HuH-7 (cell line): ENCODE measurements around the gene FAM168B.

Experiments
- DNase-seq: peaks from one replicate; pipeline ENCODE4 v3.0.0; 2011; ENCODE audit warnings: low spot score

The FAM168B gene

DNA sequence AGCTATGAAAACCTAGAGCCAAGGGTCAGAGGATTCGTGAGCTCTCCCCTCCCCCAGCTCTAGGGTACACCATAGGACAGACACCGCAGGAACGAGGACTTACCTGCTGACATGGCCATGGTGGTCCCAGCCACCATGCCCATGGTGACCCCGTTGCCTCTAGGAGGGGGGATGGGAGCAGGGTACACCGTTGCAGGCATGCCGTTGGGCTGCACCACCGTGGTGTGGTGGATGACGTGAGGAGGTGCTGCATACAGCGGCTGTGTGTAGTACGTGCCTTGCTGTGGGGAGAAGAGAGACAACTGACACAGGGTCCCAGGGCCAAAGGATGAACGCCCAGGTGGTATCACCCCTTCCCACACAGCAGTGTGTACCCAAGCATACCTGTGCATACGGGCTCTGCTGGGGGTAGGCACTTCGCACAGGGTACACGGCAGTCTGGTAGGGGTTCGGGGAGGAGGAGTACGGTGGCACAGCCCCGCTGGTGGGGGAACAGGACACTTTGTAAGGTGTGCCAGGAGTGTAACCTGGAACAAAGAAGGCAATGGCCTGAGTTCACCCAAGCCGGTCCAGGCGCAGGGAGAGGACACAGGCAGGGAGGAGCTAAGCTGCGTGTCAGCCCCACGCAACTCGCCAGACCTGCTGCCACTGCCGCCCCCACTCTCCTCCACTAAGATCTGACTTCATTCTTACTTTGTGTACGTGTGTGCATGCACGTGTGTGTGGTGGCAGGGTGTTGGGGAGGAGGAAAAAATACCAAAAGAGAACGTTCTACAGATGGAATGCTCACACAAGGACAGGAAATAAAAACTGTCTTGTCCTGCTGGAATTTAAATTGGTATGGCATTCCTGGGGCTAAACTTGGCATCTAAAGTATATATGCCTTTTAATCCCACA, 37.8 kb downstream of the FAM168B start:
- no peak for DNase-seq

DNA sequence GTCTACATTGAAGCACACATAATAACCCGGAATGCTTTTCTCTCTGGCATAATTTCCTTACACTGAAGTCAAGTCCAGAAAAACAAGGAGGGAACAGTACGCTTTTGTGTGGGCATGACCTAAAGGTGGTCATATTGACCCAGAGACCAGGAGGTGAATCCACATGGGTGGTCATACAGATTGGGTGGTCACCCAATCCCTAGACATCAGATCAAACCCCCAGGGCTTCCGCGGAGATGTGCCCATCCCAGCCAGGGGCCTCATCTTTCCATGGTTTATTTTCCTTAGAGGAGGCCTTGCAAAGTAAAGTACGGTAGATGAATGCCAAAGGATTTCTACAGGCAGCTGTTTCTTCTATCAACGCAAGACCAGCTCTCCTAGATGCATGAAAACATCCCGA, 38.8 kb downstream of the FAM168B start:
- no peak for DNase-seq

DNA sequence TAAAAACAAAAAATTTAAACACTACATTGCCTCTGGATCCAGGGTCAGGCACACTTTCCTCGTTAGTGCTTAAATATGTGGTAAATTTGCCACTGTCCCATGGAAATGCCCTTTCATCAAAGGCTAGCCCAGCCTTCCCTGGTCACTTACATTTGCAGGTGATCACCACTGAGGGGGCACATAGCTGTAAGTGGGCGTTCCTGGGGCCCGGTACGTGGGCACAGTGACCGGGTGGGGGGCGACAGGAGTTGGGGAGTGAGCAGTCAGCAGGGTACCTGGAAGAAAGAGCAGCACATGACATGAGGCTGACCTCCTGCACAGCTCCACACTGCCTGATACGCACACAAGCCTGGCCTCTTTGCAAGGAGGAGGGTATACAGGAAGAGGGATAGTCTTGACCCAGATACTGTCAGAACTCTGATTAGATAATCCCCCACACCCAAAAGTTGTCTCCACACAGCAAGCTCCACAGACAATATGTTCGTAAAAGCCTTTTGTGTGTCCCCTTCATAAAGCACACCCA, 40.5 kb downstream of the FAM168B start:
- DNase-seq, result no peak

DNA sequence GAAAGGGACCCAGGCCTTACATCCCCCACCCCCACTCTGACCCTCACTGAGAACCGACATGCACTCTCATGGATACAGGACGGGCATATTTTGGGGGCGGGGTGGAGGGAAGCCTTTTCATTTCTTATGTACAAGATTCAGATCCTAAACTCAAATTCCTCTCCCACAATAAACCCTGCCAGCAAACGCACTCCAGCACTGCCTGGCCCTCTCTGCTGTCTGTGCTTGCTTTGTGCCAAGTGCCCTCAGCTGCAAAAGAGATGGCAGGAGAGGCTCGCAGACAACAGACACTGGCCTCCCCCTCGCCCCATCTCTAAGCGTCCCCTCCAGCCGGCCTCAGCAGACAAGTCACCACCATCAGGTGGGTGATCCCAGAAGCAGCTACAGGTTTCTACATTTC, 42.4 kb downstream of the FAM168B start:
- DNase-seq, result no peak

DNA sequence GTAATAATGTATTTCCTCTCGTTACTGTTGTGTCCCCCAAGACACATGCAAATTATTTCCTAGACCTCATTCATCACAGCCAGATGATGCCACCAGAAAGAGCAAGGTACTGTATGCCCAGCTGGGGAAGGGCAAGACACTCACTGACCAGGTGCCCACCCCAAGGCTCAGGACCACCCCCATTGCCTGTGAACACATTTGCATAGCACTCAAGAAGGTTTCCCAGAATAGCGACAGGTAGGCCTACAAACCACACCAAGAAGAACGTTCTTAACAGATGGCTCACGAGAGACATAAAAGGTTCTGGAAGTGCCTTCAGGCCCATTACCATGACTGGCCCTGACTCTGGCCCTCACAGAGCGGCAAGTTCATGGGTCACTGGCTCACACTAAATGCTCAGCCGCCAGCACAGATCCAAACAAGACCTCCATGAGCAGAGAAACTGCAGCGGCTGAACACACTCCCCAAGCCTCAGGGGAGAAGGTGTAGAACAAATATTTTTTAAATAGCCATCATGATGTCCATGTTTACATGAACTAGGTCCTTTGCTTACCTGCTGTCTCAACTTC, 44.0 kb downstream of the FAM168B start:
- no peak for DNase-seq

DNA sequence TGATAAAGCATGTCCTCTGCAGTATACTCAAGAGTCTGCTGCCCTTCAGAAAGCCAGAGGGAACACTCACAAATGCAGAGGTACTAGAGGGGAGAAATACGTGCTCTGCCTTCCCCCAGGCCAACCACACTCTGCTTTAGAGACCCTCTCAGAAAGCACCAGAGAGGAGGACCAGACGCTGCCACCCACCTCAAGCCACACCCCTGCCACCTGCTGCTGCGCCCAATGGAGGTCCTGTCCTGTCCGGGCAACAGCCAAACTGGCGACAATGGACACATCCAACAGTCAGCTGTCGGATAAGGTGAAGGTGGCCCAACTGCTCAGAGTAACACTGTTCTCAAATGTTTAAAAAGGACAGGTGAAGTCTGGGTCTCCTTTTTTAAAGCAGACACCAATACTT, 44.6 kb downstream of the FAM168B start:
- DNase-seq, result no peak

DNA sequence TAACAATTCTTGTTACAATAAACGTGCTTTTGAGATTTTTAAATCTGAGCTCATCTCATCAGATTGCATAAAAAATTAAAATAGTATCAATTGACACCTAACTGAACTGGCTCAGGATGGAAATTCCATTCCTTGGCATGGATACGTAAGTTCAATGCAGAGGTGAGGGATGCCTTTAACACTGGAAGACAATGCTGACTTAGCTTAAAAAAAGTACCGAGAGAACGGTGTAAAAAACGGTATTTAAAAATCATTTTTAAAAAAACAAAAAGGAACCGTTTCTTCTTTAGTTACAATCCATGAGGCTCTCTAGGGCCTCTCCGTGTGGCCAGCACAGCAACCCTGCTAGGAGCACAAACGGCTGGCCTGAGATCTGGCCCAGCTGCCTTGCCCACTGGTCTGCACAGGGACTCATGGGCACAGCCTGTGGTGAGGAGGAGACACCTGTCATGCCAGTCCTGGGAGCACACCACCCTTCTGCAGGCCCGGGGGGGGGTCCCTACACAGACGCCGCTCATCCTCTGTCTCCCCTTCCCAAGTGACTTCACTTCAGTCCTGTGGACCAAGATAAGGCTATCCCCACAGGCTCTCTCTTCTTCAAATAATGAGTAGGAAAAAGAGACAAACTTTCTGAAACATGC, 45.2 kb downstream of the FAM168B start:
- no peak for DNase-seq

DNA sequence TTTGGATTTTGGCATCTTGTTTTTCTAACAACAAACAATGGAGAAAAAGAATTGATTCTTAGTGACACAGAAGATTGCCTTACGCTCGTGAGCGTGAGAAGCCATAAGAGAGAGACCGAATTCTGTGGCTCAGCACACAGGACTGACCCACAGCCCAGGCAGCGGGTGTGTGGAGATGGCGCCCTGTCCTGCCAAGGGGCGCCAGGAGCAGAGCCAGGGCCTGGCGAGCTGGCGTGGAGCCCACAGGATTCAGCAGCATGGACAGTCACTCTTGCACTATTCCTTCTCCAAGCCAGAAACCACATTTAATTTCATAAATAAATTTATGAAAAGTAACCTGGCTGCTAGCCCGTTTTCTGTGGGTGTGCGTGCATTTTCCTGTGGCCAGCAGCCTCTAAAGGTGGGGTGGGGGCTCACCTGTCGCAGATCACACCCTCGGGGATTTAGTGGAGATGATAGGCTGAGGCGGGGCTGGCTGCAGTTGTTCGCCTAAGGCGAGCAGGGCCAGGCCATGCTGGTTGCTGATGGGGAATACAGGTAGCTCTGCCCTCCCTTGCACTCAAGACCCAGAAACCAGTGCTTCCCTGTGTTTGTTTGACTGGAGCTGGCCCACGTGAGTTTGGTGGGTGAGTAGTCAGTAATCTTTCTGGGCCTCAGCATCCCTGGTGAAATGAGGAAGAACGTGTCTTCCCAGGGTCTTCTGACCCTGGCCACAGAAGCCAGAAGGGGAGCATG, 46.2 kb downstream of the FAM168B start:
- no peak for DNase-seq

DNA sequence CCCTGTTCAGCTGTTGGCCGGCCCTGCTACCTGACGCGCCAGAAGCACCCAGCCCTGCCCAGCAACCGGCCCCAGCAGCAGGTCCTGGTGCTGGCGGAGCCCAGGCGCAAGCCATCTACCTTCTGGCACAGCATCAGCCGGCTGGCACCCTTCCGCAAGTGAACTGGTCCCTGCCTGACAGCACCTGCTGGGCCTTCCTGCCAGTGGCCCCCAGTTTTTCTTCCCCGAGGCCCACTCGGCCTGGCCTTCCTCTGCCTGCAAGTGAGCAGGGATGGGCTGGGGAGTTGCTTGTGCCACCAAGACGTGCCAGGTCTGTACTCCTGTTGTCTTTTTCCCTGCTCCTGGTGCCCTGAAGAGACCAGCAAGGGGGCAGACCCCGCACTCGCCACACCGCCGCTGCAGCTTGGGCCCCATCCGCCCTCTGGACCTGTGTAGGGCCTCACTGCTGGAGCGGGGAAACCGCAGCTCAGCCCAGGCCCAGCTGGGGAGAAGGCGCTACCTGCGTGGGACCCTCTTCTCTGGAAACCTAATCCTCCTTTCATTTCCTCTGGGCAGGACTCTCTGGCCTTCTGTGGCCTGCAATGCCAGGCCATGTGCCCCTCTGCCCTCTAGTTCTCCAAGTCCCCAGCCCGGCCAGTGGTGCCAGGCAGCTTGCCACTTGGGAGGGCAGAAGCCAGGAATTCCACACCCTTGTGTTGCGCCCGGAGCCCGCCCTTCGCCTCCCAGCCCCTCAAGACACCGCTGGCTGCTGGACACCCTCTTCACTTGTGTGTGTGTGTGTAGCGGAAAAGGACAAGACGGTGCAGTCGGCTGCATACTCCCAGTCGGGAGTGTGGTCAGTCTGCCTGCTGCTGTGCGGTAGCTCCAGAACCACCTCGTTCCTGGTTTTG, 47.0 kb downstream of the FAM168B start:
- DNase-seq, result no peak

DNA sequence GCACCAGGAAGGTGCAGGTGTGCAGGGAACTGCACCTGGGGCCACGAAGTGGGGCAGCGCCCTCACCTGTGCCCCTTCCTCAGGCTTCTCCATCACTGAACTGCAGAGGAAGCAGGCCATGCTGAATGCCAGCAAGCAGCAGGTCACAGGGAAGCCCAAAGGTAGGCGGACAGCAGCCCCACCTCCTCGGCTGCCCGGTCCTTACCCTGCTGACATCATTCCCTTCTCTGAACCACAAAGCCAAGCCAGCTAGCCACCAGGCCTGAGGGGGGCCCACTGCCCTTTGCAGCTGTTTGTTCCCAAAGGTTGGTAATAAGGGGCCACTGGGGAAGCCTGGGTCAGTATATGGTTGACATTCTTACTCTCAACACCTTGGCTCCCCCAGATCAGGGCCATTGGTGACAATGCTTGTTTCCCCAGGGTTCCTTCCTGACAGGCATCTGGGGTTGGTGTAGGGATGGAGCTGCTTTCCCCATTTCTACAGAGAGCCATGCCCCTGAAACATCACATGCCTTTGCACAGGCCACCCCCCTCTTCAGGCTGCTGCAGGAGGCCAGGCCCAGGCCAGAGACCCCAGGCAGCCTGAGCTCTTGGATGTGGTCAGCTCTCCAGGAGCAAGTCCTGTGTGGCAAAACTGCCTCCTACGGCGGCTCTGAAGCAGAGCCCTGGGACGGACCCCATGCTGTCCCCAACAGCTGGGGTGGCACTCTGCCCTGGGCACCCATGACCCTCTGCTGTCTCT, 47.8 kb downstream of the FAM168B start:
- no peak for DNase-seq

DNA sequence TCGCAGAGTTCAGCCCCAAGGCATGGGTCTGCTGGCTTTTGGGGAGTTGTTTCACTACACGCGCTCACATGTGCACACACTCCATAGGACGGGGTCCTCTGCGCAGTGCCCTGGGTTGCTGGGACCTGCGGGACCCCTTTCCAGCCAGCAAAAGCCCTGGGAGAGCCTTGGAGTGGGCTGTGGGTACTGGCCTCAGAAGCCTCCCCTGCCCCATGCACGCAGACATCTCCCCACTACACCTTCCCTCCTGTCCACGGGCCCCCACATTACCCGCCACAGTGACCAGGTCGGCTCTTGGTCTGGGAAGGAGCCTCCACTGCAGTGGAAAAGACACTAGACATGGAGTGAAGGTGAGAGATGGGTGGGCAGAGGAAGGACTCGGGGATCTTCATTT, 48.5 kb downstream of the FAM168B start:
- DNase-seq, result no peak

DNA sequence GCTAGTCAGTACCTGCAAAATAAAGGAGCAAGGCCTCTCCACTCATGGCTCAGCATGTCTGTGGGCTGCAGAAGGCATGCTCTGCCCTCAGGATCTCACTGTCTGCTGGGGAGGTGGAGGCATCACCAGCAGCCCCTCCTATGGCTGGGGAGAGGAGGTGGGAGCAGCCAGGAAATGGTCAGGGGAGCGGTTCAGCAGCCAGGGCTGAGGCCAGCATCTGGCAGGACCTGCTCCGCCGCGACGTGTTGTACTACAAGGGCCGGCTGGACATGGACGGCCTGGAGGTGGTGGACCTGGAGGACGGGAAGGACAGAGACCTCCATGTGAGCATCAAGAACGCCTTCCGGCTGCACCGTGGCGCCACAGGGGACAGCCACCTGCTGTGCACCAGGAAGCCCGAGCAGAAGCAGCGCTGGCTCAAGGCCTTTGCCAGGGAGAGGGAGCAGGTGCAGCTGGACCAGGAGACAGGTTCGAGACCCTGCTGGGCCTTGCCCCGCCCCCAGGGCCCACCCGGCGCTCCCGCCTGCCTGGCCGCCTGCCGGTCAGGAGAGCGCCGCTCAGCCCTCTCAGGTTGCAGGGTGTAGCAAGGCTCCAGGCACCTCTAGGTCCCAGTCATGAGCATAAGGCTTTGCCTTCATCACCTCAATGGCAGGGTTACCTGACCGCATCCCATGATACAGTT, 49.0 kb downstream of the FAM168B start:
- DNase-seq, result no peak

DNA sequence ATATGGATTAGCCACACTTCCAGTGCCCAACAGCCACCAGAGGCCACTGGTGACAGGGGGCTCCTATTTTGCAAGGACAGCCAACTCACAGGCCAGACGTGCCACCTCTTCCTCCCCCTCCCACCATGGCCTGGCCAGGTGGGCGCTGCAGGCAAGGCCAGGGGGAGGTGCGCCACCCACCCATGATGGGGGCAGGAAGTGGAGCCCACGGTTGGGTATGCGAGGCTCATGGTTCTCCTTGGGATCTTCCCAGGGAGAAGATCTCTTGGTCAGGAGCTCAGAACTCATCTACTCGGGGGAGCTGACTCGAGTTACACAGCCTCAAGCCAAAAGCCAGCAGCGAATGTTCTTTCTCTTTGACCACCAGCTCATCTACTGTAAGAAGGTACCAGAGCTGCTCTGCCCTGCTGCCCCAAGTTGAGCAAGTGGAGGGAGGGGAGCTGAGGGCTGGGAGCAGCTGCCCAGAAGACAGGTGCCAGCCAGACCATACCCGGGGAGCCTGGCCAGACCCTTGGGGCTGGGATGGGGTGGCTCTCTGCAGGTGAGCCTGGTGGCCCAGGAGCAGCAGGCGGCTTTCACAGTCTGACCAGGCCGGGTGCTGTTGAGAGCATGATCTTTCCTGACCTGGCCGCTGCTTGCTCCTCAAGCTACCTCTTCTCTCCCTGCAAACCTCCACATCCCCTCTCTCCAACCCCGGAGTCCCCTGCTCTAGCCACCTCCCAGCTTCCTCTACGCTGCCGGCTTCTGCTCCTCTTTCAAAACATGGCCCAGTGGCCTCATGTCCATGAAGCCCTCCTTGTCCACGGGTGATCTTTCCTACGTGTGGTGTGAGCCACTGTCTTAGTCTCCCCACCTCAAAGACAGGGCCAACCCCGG, 49.8 kb downstream of the FAM168B start:
- DNase-seq, result no peak

DNA sequence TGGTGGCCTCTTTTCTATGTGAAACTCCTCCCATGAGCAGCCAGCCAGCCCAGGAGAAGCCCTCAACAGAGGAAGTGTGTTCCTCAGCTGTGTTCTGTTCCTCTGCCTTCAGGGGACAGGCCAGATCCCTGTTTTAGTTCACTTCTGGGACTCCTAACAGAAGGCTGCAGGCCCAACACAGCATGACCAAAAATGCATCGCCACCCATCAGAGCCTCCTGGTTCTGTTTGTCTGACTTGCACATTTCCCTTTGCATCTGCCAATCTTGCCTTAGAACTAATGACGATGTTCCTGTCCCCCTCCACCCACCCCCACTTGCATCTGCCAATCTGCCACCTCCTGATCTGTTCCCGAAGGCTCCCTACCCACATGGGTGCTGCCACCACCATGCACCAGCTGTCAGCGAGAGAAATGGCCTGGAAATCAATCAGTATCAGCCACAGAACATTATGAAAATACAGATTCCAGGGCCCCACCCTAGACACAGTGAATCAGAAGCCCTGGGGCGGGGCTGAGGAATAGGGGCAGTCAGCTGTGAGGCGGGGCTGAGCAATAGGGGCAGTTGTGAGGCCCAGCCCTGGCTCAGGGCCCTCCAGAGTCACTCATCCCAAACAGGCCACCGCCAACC, 51.0 kb downstream of the FAM168B start:
- DNase-seq, result no peak

DNA sequence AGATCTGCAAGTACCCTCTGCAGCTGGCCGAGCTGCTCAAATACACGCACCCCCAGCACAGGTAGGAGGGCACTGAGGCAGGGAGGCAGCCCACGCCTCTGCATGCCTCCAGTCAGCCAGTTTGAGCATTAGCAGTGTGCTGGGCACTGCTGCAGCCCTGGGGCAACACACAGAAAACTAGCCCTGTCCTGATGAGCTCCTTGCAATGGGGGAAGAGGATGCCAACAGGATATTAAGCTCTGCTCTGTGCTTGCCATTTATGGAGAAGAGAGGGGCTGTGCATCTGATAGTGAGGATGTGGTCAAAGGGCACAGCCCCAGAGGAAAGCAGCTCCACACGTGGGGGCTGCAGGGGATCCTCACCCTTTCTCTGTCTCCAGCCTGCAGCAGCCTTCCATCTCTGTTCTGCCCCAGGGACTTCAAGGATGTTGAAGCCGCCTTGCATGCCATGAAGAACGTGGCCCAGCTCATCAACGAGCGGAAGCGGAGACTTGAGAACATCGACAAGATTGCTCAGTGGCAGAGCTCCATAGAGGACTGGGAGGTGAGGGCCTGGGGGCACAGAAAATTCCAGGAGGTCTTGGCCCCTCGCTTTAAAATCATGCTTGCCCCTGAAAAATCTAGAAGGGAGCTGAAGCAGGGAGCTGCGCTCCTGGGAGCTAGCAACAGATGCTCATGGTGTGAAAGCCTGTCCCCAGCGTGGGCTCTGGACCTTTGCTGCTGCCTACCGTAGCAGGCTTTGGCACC, 51.7 kb downstream of the FAM168B start:
- DNase-seq, result no peak

DNA sequence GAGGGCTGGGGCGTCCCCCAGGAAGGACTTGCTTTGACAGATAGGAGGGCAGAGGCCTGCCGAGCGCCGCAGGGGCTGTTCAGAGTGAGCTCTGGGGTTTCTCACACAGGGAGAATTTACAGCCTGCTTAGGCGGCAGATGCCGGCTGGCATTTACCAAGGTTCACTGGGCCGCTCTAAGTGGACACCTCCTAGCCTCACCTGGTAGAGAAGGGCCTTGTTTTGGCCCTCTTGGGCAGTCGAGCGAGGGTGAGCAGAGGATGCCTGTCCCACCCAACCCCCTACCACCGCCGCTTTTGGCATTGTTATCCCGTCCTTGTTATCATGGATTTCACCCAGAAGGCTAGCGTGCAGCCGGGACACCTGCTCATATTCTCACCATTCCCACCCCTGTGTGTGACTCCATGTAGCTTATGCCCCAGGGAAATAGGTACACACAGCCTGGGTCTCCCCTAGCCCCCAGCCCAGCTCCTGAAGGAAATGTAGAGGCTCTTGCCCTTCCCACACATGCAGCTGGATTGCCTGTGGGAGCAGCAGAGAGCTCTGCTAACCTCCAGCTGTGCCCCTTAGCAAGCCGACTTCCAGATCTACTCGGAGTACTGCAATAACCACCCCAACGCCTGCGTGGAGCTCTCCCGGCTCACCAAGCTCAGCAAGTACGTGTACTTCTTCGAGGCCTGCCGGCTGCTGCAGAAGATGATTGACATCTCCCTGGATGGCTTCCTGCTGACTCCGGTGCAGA, 52.4 kb downstream of the FAM168B start:
- DNase-seq, result no peak
